Measurements from ENCODE around the gene BGLAP.
A peak's percentile ranks its signal among the peaks of the same experiment; 100 is the strongest.

Gene BGLAP

GRCh38 chr1:156262461-156263287, 20.7 kb downstream of the BGLAP start:
- Mint-ChIP-seq H3K9me3 (no peaks in the 10 kb centered on the region), H3K4me1 (peaks cover 6% of the 10 kb centered on the region), H3K36me3 (peaks cover 79% of the 10 kb centered on the region), H3K27ac (no peak overlapping the region), H3K4me3 (no peak overlapping the region), H3K27me3 (no peaks in the 10 kb centered on the region)
- ATAC-seq = no peak

GRCh38 chr1:156263288-156263655, 21.3 kb downstream of the BGLAP start:
- Mint-ChIP-seq H3K9me3 (no peaks in the 10 kb centered on the region), H3K27me3 (no peaks in the 10 kb centered on the region), H3K4me1 (peaks cover 6% of the 10 kb centered on the region), H3K36me3 (peaks cover 75% of the 10 kb centered on the region), H3K4me3 (no peak overlapping the region), H3K27ac (no peak overlapping the region)
- ATAC-seq = no peak

- ATAC-seq = no peak
- no peaks in the 10 kb centered on the region for H3K27me3 Mint-ChIP-seq
- H3K36me3 Mint-ChIP-seq = peaks cover 64% of the 10 kb centered on the region
- no peak overlapping the region for H3K27ac Mint-ChIP-seq
- peaks cover 6% of the 10 kb centered on the region for H3K4me1 Mint-ChIP-seq
- H3K9me3 Mint-ChIP-seq = no peaks in the 10 kb centered on the region
- H3K4me3 Mint-ChIP-seq = no peak overlapping the region
These were observed 24.1 kb downstream of the BGLAP start for GRCh38 chr1:156266051-156266450.

GRCh38 chr1:156268336-156268735, 26.4 kb downstream of the BGLAP start:
- no peak for ATAC-seq
- H3K27ac Mint-ChIP-seq = no peak overlapping the region
- no peaks in the 10 kb centered on the region for H3K9me3 Mint-ChIP-seq
- H3K4me3 Mint-ChIP-seq = no peak overlapping the region
- H3K36me3 Mint-ChIP-seq = peaks cover 69% of the 10 kb centered on the region
- no peaks in the 10 kb centered on the region for H3K27me3 Mint-ChIP-seq
- H3K4me1 Mint-ChIP-seq = peaks cover 6% of the 10 kb centered on the region

GRCh38 chr1:156270314-156270713, 28.3 kb downstream of the BGLAP start:
- Mint-ChIP-seq H3K27ac (no peak overlapping the region), H3K4me3 (no peak overlapping the region), H3K9me3 (no peaks in the 10 kb centered on the region), H3K36me3 (peaks cover 72% of the 10 kb centered on the region), H3K4me1 (peaks cover 6% of the 10 kb centered on the region), H3K27me3 (no peaks in the 10 kb centered on the region)
- ATAC-seq = no peak

- Mint-ChIP-seq H3K27me3 (no peaks in the 10 kb centered on the region), H3K9me3 (no peaks in the 10 kb centered on the region), H3K27ac (no peak overlapping the region), H3K4me1 (peaks cover 18% of the 10 kb centered on the region), H3K36me3 (peaks cover 68% of the 10 kb centered on the region), H3K4me3 (no peak overlapping the region)
- ATAC-seq = no peak
These were observed 34.5 kb downstream of the BGLAP start for GRCh38 chr1:156276532-156276931.

- Mint-ChIP-seq H3K4me1 (peaks cover 22% of the 10 kb centered on the region), H3K9me3 (no peaks in the 10 kb centered on the region), H3K27me3 (no peaks in the 10 kb centered on the region), H3K36me3 (peaks cover 63% of the 10 kb centered on the region), H3K4me3 (no peak overlapping the region), H3K27ac (no peak overlapping the region)
- no peak for ATAC-seq
These were observed 35.0 kb downstream of the BGLAP start for GRCh38 chr1:156276966-156277381.

GRCh38 chr1:156279837-156280236, 37.9 kb downstream of the BGLAP start:
- no peak for ATAC-seq
- H3K9me3 Mint-ChIP-seq = no peaks in the 10 kb centered on the region
- H3K36me3 Mint-ChIP-seq = peaks cover 35% of the 10 kb centered on the region
- H3K4me3 Mint-ChIP-seq = no peak overlapping the region
- H3K27ac Mint-ChIP-seq = no peak overlapping the region
- H3K27me3 Mint-ChIP-seq = no peaks in the 10 kb centered on the region
- H3K4me1 Mint-ChIP-seq = peaks cover 47% of the 10 kb centered on the region

GRCh38 chr1:156281281-156281680, 39.3 kb downstream of the BGLAP start:
- Mint-ChIP-seq H3K9me3 (no peaks in the 10 kb centered on the region), H3K36me3 (peaks cover 39% of the 10 kb centered on the region), H3K27me3 (no peaks in the 10 kb centered on the region)

GRCh38 chr1:156281693-156282478, 39.9 kb downstream of the BGLAP start:
- no peaks in the 10 kb centered on the region for H3K9me3 Mint-ChIP-seq
- no peak for ATAC-seq
- H3K27ac Mint-ChIP-seq = peak overlapping the region; percentile 97
- H3K36me3 Mint-ChIP-seq = peaks cover 33% of the 10 kb centered on the region
- no peaks in the 10 kb centered on the region for H3K27me3 Mint-ChIP-seq
- peaks cover 47% of the 10 kb centered on the region for H3K4me1 Mint-ChIP-seq
- peak overlapping the region; percentile 97 for H3K4me3 Mint-ChIP-seq

More at GRCh38 chr1:156281281-156281680, 39.3 kb downstream of the BGLAP start:
- peak; percentile 67 for ATAC-seq
- Mint-ChIP-seq H3K4me1 (peaks cover 47% of the 10 kb centered on the region), H3K27ac (peak overlapping the region; percentile 97), H3K4me3 (peak overlapping the region; percentile 97)

GRCh38 chr1:156282479-156283222, 40.7 kb downstream of the BGLAP start, which contains the start of gene SMG5:
TSS of gene SMG5 (minus strand) at chr1:156282825. CDS start at chr1:156282680, 145 bp downstream.
- no peaks in the 10 kb centered on the region for H3K27me3 Mint-ChIP-seq
- peak within 1 kb of the TSS; percentile 97 for H3K4me3 Mint-ChIP-seq
- no peaks in the 10 kb centered on the region for H3K9me3 Mint-ChIP-seq
- peak; percentile 96 for ATAC-seq
- H3K4me1 Mint-ChIP-seq = peaks cover 47% of the 10 kb centered on the region
- H3K27ac Mint-ChIP-seq = peak within 1 kb of the TSS; percentile 97
- peaks cover 25% of the 10 kb centered on the region for H3K36me3 Mint-ChIP-seq

- H3K27me3 Mint-ChIP-seq = no peaks in the 10 kb centered on the region
- H3K27ac Mint-ChIP-seq = peak overlapping the region; percentile 97
- H3K4me1 Mint-ChIP-seq = peaks cover 47% of the 10 kb centered on the region
- ATAC-seq = no peak
- peak overlapping the region; percentile 97 for H3K4me3 Mint-ChIP-seq
- H3K36me3 Mint-ChIP-seq = peaks cover 19% of the 10 kb centered on the region
- H3K9me3 Mint-ChIP-seq = no peaks in the 10 kb centered on the region
These were observed 41.5 kb downstream of the BGLAP start for GRCh38 chr1:156283521-156283920.

- H3K27me3 Mint-ChIP-seq = no peaks in the 10 kb centered on the region
- no peaks in the 10 kb centered on the region for H3K9me3 Mint-ChIP-seq
- peaks cover 20% of the 10 kb centered on the region for H3K36me3 Mint-ChIP-seq
- peaks cover 47% of the 10 kb centered on the region for H3K4me1 Mint-ChIP-seq
- H3K4me3 Mint-ChIP-seq = peak within 1 kb of the TSS; percentile 97
- H3K27ac Mint-ChIP-seq = peak within 1 kb of the TSS; percentile 97
- no peak for ATAC-seq
These were observed 42.1 kb downstream of the BGLAP start, which contains the start of gene TMEM79 for GRCh38 chr1:156284112-156284511. TSS of gene TMEM79 (plus strand) at chr1:156284325. CDS start at chr1:156285227, 902 bp downstream.

GRCh38 chr1:156284757-156285156, 42.8 kb downstream of the BGLAP start:
- H3K27me3 Mint-ChIP-seq = no peaks in the 10 kb centered on the region
- no peak overlapping the region for H3K4me3 Mint-ChIP-seq
- H3K27ac Mint-ChIP-seq = no peak overlapping the region
- no peaks in the 10 kb centered on the region for H3K9me3 Mint-ChIP-seq
- H3K36me3 Mint-ChIP-seq = peaks cover 20% of the 10 kb centered on the region
- H3K4me1 Mint-ChIP-seq = peaks cover 47% of the 10 kb centered on the region
- no peak for ATAC-seq

- H3K4me1 Mint-ChIP-seq = peaks cover 40% of the 10 kb centered on the region
- no peaks in the 10 kb centered on the region for H3K27me3 Mint-ChIP-seq
- no peak overlapping the region for H3K27ac Mint-ChIP-seq
- no peaks in the 10 kb centered on the region for H3K9me3 Mint-ChIP-seq
- ATAC-seq = no peak
- no peak overlapping the region for H3K4me3 Mint-ChIP-seq
- peaks cover 20% of the 10 kb centered on the region for H3K36me3 Mint-ChIP-seq
These were observed 43.5 kb downstream of the BGLAP start for GRCh38 chr1:156285437-156285836.

All from stimulated activated memory B cell treated with anti-CD40 and anti-IgM and Interleukin-4, amounts not matched to agents 10 μg/mL and 1 μg/mL and 100 μg/mL, for 72 hours (primary cell).